ENCODE results near the gene GRID2.

GRID2 gene

GRCh38 chr4:93722446-93722845, 1418.7 kb downstream of the GRID2 start:
- H3K9me3 Mint-ChIP-seq (ENCODE audit: low read depth) = peaks cover 4% of the 10 kb centered on the region
- H3K4me3 Mint-ChIP-seq = no peak overlapping the region
- H3K4me1 Mint-ChIP-seq (ENCODE audit: low read depth) = no peaks in the 10 kb centered on the region
- no peaks in the 10 kb centered on the region for H3K36me3 Mint-ChIP-seq
- no peaks in the 10 kb centered on the region for H3K27me3 Mint-ChIP-seq
- H3K27ac Mint-ChIP-seq = no peak overlapping the region

GRCh38 chr4:93730251-93730650, 1426.5 kb downstream of the GRID2 start:
- Mint-ChIP-seq H3K9me3 (ENCODE audit: low read depth) (peaks cover 4% of the 10 kb centered on the region), H3K4me3 (no peak overlapping the region), H3K27me3 (peaks cover 1% of the 10 kb centered on the region), H3K4me1 (ENCODE audit: low read depth) (no peaks in the 10 kb centered on the region), H3K36me3 (no peaks in the 10 kb centered on the region), H3K27ac (no peak overlapping the region)

GRCh38 chr4:93730760-93731159, 1427.0 kb downstream of the GRID2 start:
- Mint-ChIP-seq H3K27me3 (peaks cover 1% of the 10 kb centered on the region), H3K4me1 (ENCODE audit: low read depth) (no peaks in the 10 kb centered on the region), H3K9me3 (ENCODE audit: low read depth) (peaks cover 4% of the 10 kb centered on the region), H3K36me3 (no peaks in the 10 kb centered on the region), H3K27ac (no peak overlapping the region), H3K4me3 (no peak overlapping the region)

- no peak overlapping the region for H3K4me3 Mint-ChIP-seq
- H3K4me1 Mint-ChIP-seq (ENCODE audit: low read depth) = no peaks in the 10 kb centered on the region
- peaks cover 1% of the 10 kb centered on the region for H3K27me3 Mint-ChIP-seq
- H3K36me3 Mint-ChIP-seq = no peaks in the 10 kb centered on the region
- H3K9me3 Mint-ChIP-seq (ENCODE audit: low read depth) = peaks cover 4% of the 10 kb centered on the region
- H3K27ac Mint-ChIP-seq = no peak overlapping the region
Measured at GRCh38 chr4:93731456-93731855, 1427.7 kb downstream of the GRID2 start.

GRCh38 chr4:93732509-93732908, 1428.7 kb downstream of the GRID2 start:
- no peaks in the 10 kb centered on the region for H3K36me3 Mint-ChIP-seq
- peaks cover 4% of the 10 kb centered on the region for H3K9me3 Mint-ChIP-seq (ENCODE audit: low read depth)
- H3K27ac Mint-ChIP-seq = no peak overlapping the region
- H3K4me3 Mint-ChIP-seq = no peak overlapping the region
- peaks cover 1% of the 10 kb centered on the region for H3K27me3 Mint-ChIP-seq
- no peaks in the 10 kb centered on the region for H3K4me1 Mint-ChIP-seq (ENCODE audit: low read depth)

GRCh38 chr4:93740890-93741289, 1437.1 kb downstream of the GRID2 start:
- no peaks in the 10 kb centered on the region for H3K36me3 Mint-ChIP-seq
- H3K4me1 Mint-ChIP-seq (ENCODE audit: low read depth) = no peaks in the 10 kb centered on the region
- no peaks in the 10 kb centered on the region for H3K9me3 Mint-ChIP-seq (ENCODE audit: low read depth)
- no peak overlapping the region for H3K4me3 Mint-ChIP-seq
- H3K27me3 Mint-ChIP-seq = no peaks in the 10 kb centered on the region
- H3K27ac Mint-ChIP-seq = no peak overlapping the region

GRCh38 chr4:93743022-93743421, 1439.3 kb downstream of the GRID2 start:
- no peak overlapping the region for H3K27ac Mint-ChIP-seq
- no peaks in the 10 kb centered on the region for H3K9me3 Mint-ChIP-seq (ENCODE audit: low read depth)
- H3K27me3 Mint-ChIP-seq = no peaks in the 10 kb centered on the region
- H3K4me3 Mint-ChIP-seq = no peak overlapping the region
- no peaks in the 10 kb centered on the region for H3K36me3 Mint-ChIP-seq
- no peaks in the 10 kb centered on the region for H3K4me1 Mint-ChIP-seq (ENCODE audit: low read depth)

GRCh38 chr4:93743635-93744034, 1439.9 kb downstream of the GRID2 start:
- Mint-ChIP-seq H3K4me1 (ENCODE audit: low read depth) (no peaks in the 10 kb centered on the region), H3K36me3 (no peaks in the 10 kb centered on the region), H3K27ac (no peak overlapping the region), H3K4me3 (no peak overlapping the region), H3K9me3 (ENCODE audit: low read depth) (no peaks in the 10 kb centered on the region), H3K27me3 (no peaks in the 10 kb centered on the region)

GRCh38 chr4:93744961-93745360, 1441.2 kb downstream of the GRID2 start:
- no peak overlapping the region for H3K27ac Mint-ChIP-seq
- no peaks in the 10 kb centered on the region for H3K4me1 Mint-ChIP-seq (ENCODE audit: low read depth)
- H3K4me3 Mint-ChIP-seq = no peak overlapping the region
- H3K36me3 Mint-ChIP-seq = no peaks in the 10 kb centered on the region
- H3K9me3 Mint-ChIP-seq (ENCODE audit: low read depth) = no peaks in the 10 kb centered on the region
- H3K27me3 Mint-ChIP-seq = no peaks in the 10 kb centered on the region

GRCh38 chr4:93746031-93746430, 1442.3 kb downstream of the GRID2 start:
- H3K27ac Mint-ChIP-seq = no peak overlapping the region
- H3K9me3 Mint-ChIP-seq (ENCODE audit: low read depth) = no peaks in the 10 kb centered on the region
- no peak overlapping the region for H3K4me3 Mint-ChIP-seq
- no peaks in the 10 kb centered on the region for H3K27me3 Mint-ChIP-seq
- H3K36me3 Mint-ChIP-seq = no peaks in the 10 kb centered on the region
- H3K4me1 Mint-ChIP-seq (ENCODE audit: low read depth) = no peaks in the 10 kb centered on the region

- no peaks in the 10 kb centered on the region for H3K27me3 Mint-ChIP-seq
- H3K36me3 Mint-ChIP-seq = no peaks in the 10 kb centered on the region
- H3K9me3 Mint-ChIP-seq (ENCODE audit: low read depth) = no peaks in the 10 kb centered on the region
- H3K27ac Mint-ChIP-seq = no peak overlapping the region
- no peak overlapping the region for H3K4me3 Mint-ChIP-seq
- no peaks in the 10 kb centered on the region for H3K4me1 Mint-ChIP-seq (ENCODE audit: low read depth)
Measured at GRCh38 chr4:93747220-93747619, 1443.5 kb downstream of the GRID2 start.

GRCh38 chr4:93748373-93749291, 1444.9 kb downstream of the GRID2 start:
- H3K4me3 Mint-ChIP-seq = no peak overlapping the region
- no peaks in the 10 kb centered on the region for H3K36me3 Mint-ChIP-seq
- no peaks in the 10 kb centered on the region for H3K9me3 Mint-ChIP-seq (ENCODE audit: low read depth)
- H3K27ac Mint-ChIP-seq = no peak overlapping the region
- H3K27me3 Mint-ChIP-seq = no peaks in the 10 kb centered on the region
- no peaks in the 10 kb centered on the region for H3K4me1 Mint-ChIP-seq (ENCODE audit: low read depth)

- Mint-ChIP-seq H3K27ac (no peak overlapping the region), H3K36me3 (no peaks in the 10 kb centered on the region), H3K9me3 (ENCODE audit: low read depth) (no peaks in the 10 kb centered on the region), H3K27me3 (no peaks in the 10 kb centered on the region), H3K4me3 (no peak overlapping the region), H3K4me1 (ENCODE audit: low read depth) (no peaks in the 10 kb centered on the region)
Measured at GRCh38 chr4:93749292-93749761, 1445.6 kb downstream of the GRID2 start.

- Mint-ChIP-seq H3K27me3 (no peaks in the 10 kb centered on the region), H3K36me3 (no peaks in the 10 kb centered on the region), H3K4me3 (no peak overlapping the region), H3K27ac (no peak overlapping the region), H3K9me3 (ENCODE audit: low read depth) (no peaks in the 10 kb centered on the region), H3K4me1 (ENCODE audit: low read depth) (no peaks in the 10 kb centered on the region)
Measured at GRCh38 chr4:93751411-93751810, 1447.6 kb downstream of the GRID2 start.

GRCh38 chr4:93756101-93756500, 1452.3 kb downstream of the GRID2 start:
- Mint-ChIP-seq H3K27me3 (no peaks in the 10 kb centered on the region), H3K4me1 (ENCODE audit: low read depth) (no peaks in the 10 kb centered on the region), H3K36me3 (no peaks in the 10 kb centered on the region), H3K4me3 (no peak overlapping the region), H3K27ac (no peak overlapping the region), H3K9me3 (ENCODE audit: low read depth) (no peaks in the 10 kb centered on the region)

GRCh38 chr4:93759506-93759905, 1455.7 kb downstream of the GRID2 start:
- Mint-ChIP-seq H3K36me3 (no peaks in the 10 kb centered on the region), H3K9me3 (ENCODE audit: low read depth) (no peaks in the 10 kb centered on the region), H3K4me3 (no peak overlapping the region), H3K27me3 (no peaks in the 10 kb centered on the region), H3K4me1 (ENCODE audit: low read depth) (no peaks in the 10 kb centered on the region), H3K27ac (no peak overlapping the region)
